Muscle layer of colon (tissue), 2 donors: ENCODE measurements around the gene AFAP1L1.

ENCODE experiments used
- H3K27ac ChIP-seq: one replicate; pipeline ENCODE4 v1.7.0; 2013; ENCODE audit warnings: low read depth, mild to moderate bottlenecking, low read length, moderate library complexity
- H3K27me3 ChIP-seq, 2 donors: one replicate each; pipeline ENCODE4 v1.7.0; 2013; ENCODE audit warnings: low read length in 2 of 2, mild to moderate bottlenecking in 2 of 2; ENCODE audit not compliant: insufficient read depth in 2 of 2, control insufficient read depth in 1 of 2
- H3K36me3 ChIP-seq: one replicate; pipeline ENCODE4 v1.7.0; 2013; ENCODE audit warnings: mild to moderate bottlenecking, low read length; ENCODE audit not compliant: insufficient read depth
- H3K4me1 ChIP-seq: one replicate; pipeline ENCODE4 v1.7.0; 2013; ENCODE audit warnings: mild to moderate bottlenecking, low read length; ENCODE audit not compliant: insufficient read depth
- H3K4me3 ChIP-seq, 2 donors: one replicate each; pipeline ENCODE4 v1.7.0; 2013; ENCODE audit warnings: low read length in 2 of 2, low read depth in 1 of 2, mild to moderate bottlenecking in 1 of 2, moderate library complexity in 1 of 2
- H3K9ac ChIP-seq: one replicate; pipeline ENCODE4 v1.7.0; 2013; ENCODE audit warnings: low read length
- H3K9me3 ChIP-seq: one replicate; pipeline ENCODE4 v1.7.0; 2013; ENCODE audit warnings: mild to moderate bottlenecking, low read length
- donor health status: abdominal sarcoma.
- donor health status: Adenocarcinoma of cecum.

AFAP1L1 gene

GRCh38 chr5:149358294-149358651 lies 86.6 kb downstream of the AFAP1L1 start:
- Histone ChIP-seq H3K27ac (peak overlapping the region; percentile 67), H3K4me3 (peak overlapping the region; percentile 63 to 79)

GRCh38 chr5:149358868-149359495 lies 87.3 kb downstream of the AFAP1L1 start:
- Histone ChIP-seq H3K4me1 (peaks cover 13% of the 10 kb centered on the region), H3K4me3 (no peak overlapping the region), H3K27me3 (no peaks in the 10 kb centered on the region), H3K9me3 (no peaks in the 10 kb centered on the region), H3K9ac (no peak overlapping the region), H3K27ac (peak overlapping the region; percentile 67), H3K36me3 (peaks cover 4% of the 10 kb centered on the region)

More at GRCh38 chr5:149358294-149358651, 86.6 kb downstream of the AFAP1L1 start:
- Histone ChIP-seq H3K9ac (no peak overlapping the region), H3K4me1 (peaks cover 13% of the 10 kb centered on the region), H3K9me3 (no peaks in the 10 kb centered on the region), H3K36me3 (peaks cover 4% of the 10 kb centered on the region), H3K27me3 (no peaks in the 10 kb centered on the region)

- H3K9me3 ChIP-seq = no peaks in the 10 kb centered on the region
- H3K9ac ChIP-seq = no peak overlapping the region
- no peak overlapping the region for H3K27ac ChIP-seq
- H3K27me3 ChIP-seq = no peaks in the 10 kb centered on the region
- no peak overlapping the region for H3K4me3 ChIP-seq
- peaks cover 13% of the 10 kb centered on the region for H3K4me1 ChIP-seq
- H3K36me3 ChIP-seq = peaks cover under 1% of the 10 kb centered on the region
Measured at GRCh38 chr5:149360272-149360671, 88.6 kb downstream of the AFAP1L1 start.

GRCh38 chr5:149362541-149362940 lies 90.9 kb downstream of the AFAP1L1 start:
- Histone ChIP-seq H3K4me3 (no peak overlapping the region), H3K9ac (no peak overlapping the region), H3K4me1 (peaks cover 16% of the 10 kb centered on the region)

DNA sequence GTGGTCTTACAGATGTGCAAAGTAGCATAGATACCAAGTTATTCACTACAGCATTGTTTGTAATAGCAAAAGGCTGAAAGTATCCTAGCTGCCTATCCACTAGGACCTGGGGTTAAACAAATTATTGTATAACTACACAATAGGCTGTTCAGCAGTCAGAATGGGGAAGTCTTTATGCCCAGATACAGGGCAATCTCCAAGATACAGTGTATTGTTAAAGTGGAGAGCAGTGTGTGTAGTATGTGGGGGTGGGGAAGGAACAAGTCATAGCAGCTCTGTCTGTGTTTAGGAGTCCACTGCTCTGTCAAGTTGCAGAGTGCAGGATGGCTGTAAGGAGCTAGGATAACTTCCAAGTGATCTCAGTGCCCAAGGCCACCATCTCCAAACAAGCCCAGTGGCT lies 91.7 kb downstream of the AFAP1L1 start:
- Histone ChIP-seq H3K9ac (no peak overlapping the region), H3K27me3 (no peaks in the 10 kb centered on the region), H3K27ac (no peak overlapping the region), H3K36me3 (no peaks in the 10 kb centered on the region), H3K4me3 (no peak overlapping the region), H3K9me3 (no peaks in the 10 kb centered on the region), H3K4me1 (peaks cover 20% of the 10 kb centered on the region)

More at GRCh38 chr5:149362541-149362940, 90.9 kb downstream of the AFAP1L1 start:
- Histone ChIP-seq H3K36me3 (no peaks in the 10 kb centered on the region), H3K27me3 (no peaks in the 10 kb centered on the region), H3K9me3 (no peaks in the 10 kb centered on the region), H3K27ac (no peak overlapping the region)

- Histone ChIP-seq H3K9ac (no peak overlapping the region), H3K36me3 (no peaks in the 10 kb centered on the region), H3K27ac (no peak overlapping the region), H3K4me1 (peaks cover 17% of the 10 kb centered on the region), H3K9me3 (no peaks in the 10 kb centered on the region), H3K27me3 (no peaks in the 10 kb centered on the region), H3K4me3 (no peak overlapping the region)
Measured at GRCh38 chr5:149363936-149364335, 92.3 kb downstream of the AFAP1L1 start.

GRCh38 chr5:149364719-149365118 lies 93.1 kb downstream of the AFAP1L1 start:
- H3K36me3 ChIP-seq = no peaks in the 10 kb centered on the region
- H3K27ac ChIP-seq = no peak overlapping the region
- H3K9ac ChIP-seq = no peak overlapping the region

GRCh38 chr5:149365418-149365817 lies 93.8 kb downstream of the AFAP1L1 start:
- no peaks in the 10 kb centered on the region for H3K27me3 ChIP-seq
- H3K4me3 ChIP-seq = no peak overlapping the region
- no peak overlapping the region for H3K9ac ChIP-seq
- no peak overlapping the region for H3K27ac ChIP-seq
- no peaks in the 10 kb centered on the region for H3K36me3 ChIP-seq
- H3K9me3 ChIP-seq = no peaks in the 10 kb centered on the region
- peaks cover 17% of the 10 kb centered on the region for H3K4me1 ChIP-seq

More at GRCh38 chr5:149364719-149365118, 93.1 kb downstream of the AFAP1L1 start:
- Histone ChIP-seq H3K9me3 (no peaks in the 10 kb centered on the region), H3K4me1 (peaks cover 17% of the 10 kb centered on the region), H3K4me3 (no peak overlapping the region), H3K27me3 (no peaks in the 10 kb centered on the region)

- H3K4me3 ChIP-seq = no peak overlapping the region
- H3K36me3 ChIP-seq = no peaks in the 10 kb centered on the region
- peaks cover 23% of the 10 kb centered on the region for H3K4me1 ChIP-seq
- H3K27me3 ChIP-seq = no peaks in the 10 kb centered on the region
- H3K9ac ChIP-seq = no peak overlapping the region
- H3K9me3 ChIP-seq = no peaks in the 10 kb centered on the region
- no peak overlapping the region for H3K27ac ChIP-seq
Measured at GRCh38 chr5:149366169-149366729, 94.6 kb downstream of the AFAP1L1 start.

GRCh38 chr5:149367249-149367971 lies 95.8 kb downstream of the AFAP1L1 start:
- H3K9ac ChIP-seq = peak overlapping the region; percentile 54
- peaks cover 33% of the 10 kb centered on the region for H3K4me1 ChIP-seq
- no peaks in the 10 kb centered on the region for H3K27me3 ChIP-seq
- peak overlapping the region in 1 of 2 donors; percentile 33 for H3K4me3 ChIP-seq
- no peaks in the 10 kb centered on the region for H3K36me3 ChIP-seq
- H3K9me3 ChIP-seq = no peaks in the 10 kb centered on the region
- peak overlapping the region; percentile 56 for H3K27ac ChIP-seq

GRCh38 chr5:149367972-149368645 lies 96.5 kb downstream of the AFAP1L1 start:
- Histone ChIP-seq H3K9ac (no peak overlapping the region), H3K27me3 (no peaks in the 10 kb centered on the region), H3K4me1 (peaks cover 35% of the 10 kb centered on the region), H3K27ac (peak overlapping the region; percentile 56), H3K4me3 (peak overlapping the region; percentile 6 to 33), H3K9me3 (no peaks in the 10 kb centered on the region), H3K36me3 (no peaks in the 10 kb centered on the region)
